H9 (cell line): Measurements from ENCODE around the gene KCTD2. TPM values are rescaled to one million over a fixed set of nuclear protein-coding genes. Genes with fewer than 3 reads are reported as not detected.

Experiments used
- DNase-seq: peaks from one replicate; pipeline ENCODE4 v3.0.0-alpha.2; 2017
- H2AFZ ChIP-seq: one replicate; pipeline ENCODE4 v1.6.1; 2013; ENCODE audit warnings: mild to moderate bottlenecking, low read length, control low read depth, moderate library complexity
- H2AK5ac ChIP-seq: 2 replicates; pipeline ENCODE4 v1.6.1; 2013; ENCODE audit warnings: low read length, control low read depth, mixed read lengths; ENCODE audit not compliant: insufficient read length
- H2BK120ac ChIP-seq: one replicate; pipeline ENCODE4 v1.6.1; 2013; ENCODE audit warnings: low read depth, mild to moderate bottlenecking, low read length, control low read depth, inconsistent platforms; ENCODE audit not compliant: poor library complexity, severe bottlenecking
- H2BK12ac ChIP-seq: 2 replicates; pipeline ENCODE4 v1.6.1; 2013; ENCODE audit warnings: low read length, control low read depth, mixed read lengths, low read depth; ENCODE audit not compliant: insufficient read length
- H2BK15ac ChIP-seq: 2 replicates; pipeline ENCODE4 v1.6.1; 2013; ENCODE audit warnings: low read depth, low read length, control low read depth
- H2BK20ac ChIP-seq: one replicate; pipeline ENCODE4 v1.6.1; 2013; ENCODE audit warnings: low read depth, mild to moderate bottlenecking, low read length, control low read depth, inconsistent platforms; ENCODE audit not compliant: poor library complexity, severe bottlenecking
- H2BK5ac ChIP-seq: 2 replicates; pipeline ENCODE4 v1.6.1; 2013; ENCODE audit warnings: low read length, control low read depth, mixed read lengths; ENCODE audit not compliant: insufficient read length
- H3K14ac ChIP-seq: 2 replicates; pipeline ENCODE4 v1.6.1; 2013; ENCODE audit warnings: low read length, control low read depth; ENCODE audit not compliant: insufficient read depth
- H3K18ac ChIP-seq: 2 replicates; pipeline ENCODE4 v1.6.1; 2013; ENCODE audit warnings: low read depth, mild to moderate bottlenecking, mixed read lengths, low read length, control low read depth; ENCODE audit not compliant: insufficient read length
- H3K23ac ChIP-seq: 2 replicates; pipeline ENCODE4 v1.6.1; 2013; ENCODE audit warnings: low read length, control low read depth, mixed read lengths, low read depth; ENCODE audit not compliant: insufficient read length
- H3K23me2 ChIP-seq: 2 replicates; pipeline ENCODE4 v1.6.1; 2013; ENCODE audit warnings: low read depth, mild to moderate bottlenecking, mixed read lengths, low read length, control low read depth; ENCODE audit not compliant: insufficient read length, poor library complexity, severe bottlenecking
- H3K27ac ChIP-seq: 2 replicates; pipeline ENCODE4 v1.5.1; 2013; ENCODE audit warnings: low read length, control low read depth, mixed read lengths, low read depth; ENCODE audit not compliant: insufficient read length
- H3K27me3 ChIP-seq: 2 replicates; pipeline ENCODE4 v1.6.1; 2013; ENCODE audit warnings: low read length, control low read depth, inconsistent platforms; ENCODE audit not compliant: insufficient read depth
- H3K4ac ChIP-seq: 2 replicates; pipeline ENCODE4 v1.6.1; 2013; ENCODE audit warnings: low read depth, mild to moderate bottlenecking, control low read depth, inconsistent platforms, low read length, moderate library complexity
- H3K4me1 ChIP-seq: 2 replicates; pipeline ENCODE4 v1.6.1; 2013; ENCODE audit warnings: low read length, control low read depth, inconsistent platforms; ENCODE audit not compliant: insufficient read depth
- H3K4me2 ChIP-seq: 2 replicates; pipeline ENCODE4 v1.6.1; 2013; ENCODE audit warnings: low read length, control low read depth, mixed read lengths; ENCODE audit not compliant: insufficient read length, insufficient read depth
- H3K56ac ChIP-seq: 2 replicates; pipeline ENCODE4 v1.6.1; 2013; ENCODE audit warnings: low read depth, mild to moderate bottlenecking, mixed read lengths, low read length, control low read depth; ENCODE audit not compliant: insufficient read length
- H3K79me1 ChIP-seq: 2 replicates; pipeline ENCODE4 v1.6.1; 2013; ENCODE audit warnings: low read depth, mild to moderate bottlenecking, moderate library complexity, low read length, control low read depth, inconsistent platforms; ENCODE audit not compliant: insufficient read depth, poor library complexity, severe bottlenecking
- H3K79me2 ChIP-seq: 2 replicates; pipeline ENCODE4 v1.6.1; 2013; ENCODE audit warnings: low read length, control low read depth, inconsistent platforms; ENCODE audit not compliant: insufficient read depth
- H3K9ac ChIP-seq: 2 replicates; pipeline ENCODE4 v1.6.1; 2013; ENCODE audit warnings: low read length, control low read depth, mixed read lengths; ENCODE audit not compliant: insufficient read length; ENCODE audit errors: extremely low read depth
- H3K9me3 ChIP-seq: one replicate; pipeline ENCODE4 v1.6.1; 2013; ENCODE audit warnings: low read depth, low read length, inconsistent platforms; ENCODE audit not compliant: control insufficient read depth
- H3T11ph ChIP-seq: one replicate; pipeline ENCODE4 v1.6.1; 2013; ENCODE audit warnings: mild to moderate bottlenecking, low read length, control low read depth, inconsistent platforms
- H4K20me1 ChIP-seq: one replicate; pipeline ENCODE4 v1.6.1; 2013; ENCODE audit not compliant: control insufficient read depth, insufficient read length, insufficient read depth
- H4K5ac ChIP-seq: 2 replicates; pipeline ENCODE4 v1.6.1; 2013; ENCODE audit warnings: low read depth, mild to moderate bottlenecking, mixed read lengths, low read length, control low read depth; ENCODE audit not compliant: insufficient read length
- H4K8ac ChIP-seq: replicated peaks from 2 replicates; pipeline ENCODE4 v1.6.1; 2013; ENCODE audit warnings: low read length, control low read depth, mixed read lengths, low read depth; ENCODE audit not compliant: insufficient read length
- H4K91ac ChIP-seq: 2 replicates; pipeline ENCODE4 v1.6.1; 2013; ENCODE audit warnings: low read depth, mild to moderate bottlenecking, moderate library complexity, mixed read lengths, low read length, control low read depth; ENCODE audit not compliant: insufficient read length
- H3K27ac Mint-ChIP-seq, 3 experiments: 2 replicates in 2 of 3; 3 replicates in 1 of 3; pipeline ENCODE4 v1.8.0; 2020 to 2021; ENCODE audit warnings: mixed read lengths in 3 of 3, mild to moderate bottlenecking in 1 of 3, moderate library complexity in 1 of 3
- H3K27me3 Mint-ChIP-seq: 2 replicates; pipeline ENCODE4 v1.8.0; 2021; ENCODE audit warnings: low read depth, mild to moderate bottlenecking, moderate library complexity, mixed read lengths
- H3K36me3 Mint-ChIP-seq, 3 experiments: 2 replicates in 2 of 3; 3 replicates in 1 of 3; pipeline ENCODE4 v1.8.0; 2020 to 2021; ENCODE audit warnings: low read depth in 3 of 3, mixed read lengths in 3 of 3; ENCODE audit not compliant: insufficient read depth in 1 of 3
- H3K4me1 Mint-ChIP-seq, 2 experiments: 2 replicates each; pipeline ENCODE4 v1.8.0; 2020; ENCODE audit warnings: mixed read lengths in 2 of 2
- H3K4me3 Mint-ChIP-seq, 2 experiments: 2 replicates in 1 of 2; 3 replicates in 1 of 2; pipeline ENCODE4 v1.8.0; 2020 to 2021; ENCODE audit warnings: mild to moderate bottlenecking in 2 of 2, mixed read lengths in 2 of 2, moderate library complexity in 1 of 2
- H3K9me3 Mint-ChIP-seq, 2 experiments: 2 replicates in 1 of 2; 3 replicates in 1 of 2; pipeline ENCODE4 v1.8.0; 2020; ENCODE audit warnings: mild to moderate bottlenecking in 2 of 2, mixed read lengths in 2 of 2, moderate library complexity in 1 of 2
- WGBS: extraction: QIAGEN DNeasy Blood & Tissue Kit; methylation state at CpG from one replicate; pipeline ENCODE4 v1.1.7; 2013; ENCODE audit warnings: missing lambda C conversion rate, low lambda C conversion rate, mixed read lengths; ENCODE audit not compliant: insufficient read length; ENCODE audit errors: extremely low coverage; 5-methylcytosine and 5-hydroxymethylcytosine counted together
- total RNA-seq: library from RNA; stranded (reverse); gene quantifications from 2 replicates; pipeline ENCODE4 v1.2.1, GENCODE V29; 2021
- TF ChIP-seq, protein P1 (sequence below): fragments of 200-600 bp; sonication (generic); conservative IDR thresholded peaks from 3 replicates; pipeline ENCODE4 v1.8.0; 2021; ENCODE audit warnings: antibody characterized with exemption, mild to moderate bottlenecking

Gene KCTD2
- total RNA-seq, 1 experiment from 2014 or later: 40.1 TPM

GRCh38 chr17:75114552-75115314, 67.7 kb downstream of the KCTD2 start:
- H2BK120ac ChIP-seq: no peak overlapping the region
- H3K27me3 ChIP-seq: no peaks in the 10 kb centered on the region
- no peak overlapping the region for H4K5ac ChIP-seq
- no peak overlapping the region for H4K8ac ChIP-seq
- no peak overlapping the region for H2BK15ac ChIP-seq
- no peak overlapping the region for H3K9ac ChIP-seq
- H3K4me3 Mint-ChIP-seq: no peak overlapping the region
- H3K23me2 ChIP-seq: no peaks in the 10 kb centered on the region
- H3K4me1 Mint-ChIP-seq: peaks cover 15% of the 10 kb centered on the region in 2 experiments
- H2BK5ac ChIP-seq: no peak overlapping the region
- TF ChIP-seq, protein P1, sequence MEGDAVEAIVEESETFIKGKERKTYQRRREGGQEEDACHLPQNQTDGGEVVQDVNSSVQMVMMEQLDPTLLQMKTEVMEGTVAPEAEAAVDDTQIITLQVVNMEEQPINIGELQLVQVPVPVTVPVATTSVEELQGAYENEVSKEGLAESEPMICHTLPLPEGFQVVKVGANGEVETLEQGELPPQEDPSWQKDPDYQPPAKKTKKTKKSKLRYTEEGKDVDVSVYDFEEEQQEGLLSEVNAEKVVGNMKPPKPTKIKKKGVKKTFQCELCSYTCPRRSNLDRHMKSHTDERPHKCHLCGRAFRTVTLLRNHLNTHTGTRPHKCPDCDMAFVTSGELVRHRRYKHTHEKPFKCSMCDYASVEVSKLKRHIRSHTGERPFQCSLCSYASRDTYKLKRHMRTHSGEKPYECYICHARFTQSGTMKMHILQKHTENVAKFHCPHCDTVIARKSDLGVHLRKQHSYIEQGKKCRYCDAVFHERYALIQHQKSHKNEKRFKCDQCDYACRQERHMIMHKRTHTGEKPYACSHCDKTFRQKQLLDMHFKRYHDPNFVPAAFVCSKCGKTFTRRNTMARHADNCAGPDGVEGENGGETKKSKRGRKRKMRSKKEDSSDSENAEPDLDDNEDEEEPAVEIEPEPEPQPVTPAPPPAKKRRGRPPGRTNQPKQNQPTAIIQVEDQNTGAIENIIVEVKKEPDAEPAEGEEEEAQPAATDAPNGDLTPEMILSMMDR: no peak
- DNase-seq: no peak
- H3K9me3 Mint-ChIP-seq: no peaks in the 10 kb centered on the region
- H2AFZ ChIP-seq: no peak overlapping the region
- H3K79me2 ChIP-seq: no peaks in the 10 kb centered on the region
- no peaks in the 10 kb centered on the region; the same call in 1 of the 2 replicates for H3K27me3 Mint-ChIP-seq
- no peaks in the 10 kb centered on the region for H3K4me1 ChIP-seq
- H3K79me1 ChIP-seq: peaks cover 6% of the 10 kb centered on the region
- no peak overlapping the region for H3T11ph ChIP-seq
- H3K4ac ChIP-seq: no peak overlapping the region
- no peak overlapping the region for H3K27ac ChIP-seq
- no peak overlapping the region for H2BK12ac ChIP-seq
- H3K56ac ChIP-seq: no peak overlapping the region
- no peak overlapping the region for H3K14ac ChIP-seq
- H3K4me2 ChIP-seq: no peak overlapping the region
- no peak overlapping the region for H2BK20ac ChIP-seq
- no peaks in the 10 kb centered on the region for H4K20me1 ChIP-seq
- H4K91ac ChIP-seq: no peak overlapping the region
- WGBS: no CpG with 5 or more reads among the region's 19 CpGs
- H3K23ac ChIP-seq: no peak overlapping the region
- no peak overlapping the region for H2AK5ac ChIP-seq
- H3K9me3 ChIP-seq: no peaks in the 10 kb centered on the region
- H3K18ac ChIP-seq: no peak overlapping the region
- peak overlapping the region; percentile 48 to 94 (median 50); a peak in 6 of 7 replicates for H3K27ac Mint-ChIP-seq
- peaks cover 10 to 41% (median 23%) of the 10 kb centered on the region in 3 experiments; a peak in 6 of 7 replicates for H3K36me3 Mint-ChIP-seq

Other genes starting within 250 kb of the KCTD2 start
- gene GRIN2C, start 187.3 kb upstream of the KCTD2 start, total RNA-seq: 0.13 and 0.44 TPM in 2 replicates
- gene FDXR, start 174.2 kb upstream of the KCTD2 start, total RNA-seq: 39.7 and 43.2 TPM in 2 replicates
- 0.94 and 1.2 TPM in 2 replicates for gene FADS6, start 153.6 kb upstream of the KCTD2 start, total RNA-seq
- 2.5 and 2.7 TPM in 2 replicates for gene USH1G, start 124.0 kb upstream of the KCTD2 start, total RNA-seq
- 0.11 TPM in 1 of 2 replicates, not detected in the other for gene OTOP2, start 123.0 kb upstream of the KCTD2 start, total RNA-seq
- gene OTOP3, start 111.3 kb upstream of the KCTD2 start, total RNA-seq: not detected in 2 replicates
- 12.7 and 13.9 TPM in 2 replicates for gene HID1, start 74.5 kb upstream of the KCTD2 start, total RNA-seq
- 23.3 and 24.0 TPM in 2 replicates for gene CDR2L, start 59.6 kb upstream of the KCTD2 start, total RNA-seq
- gene MRPL58, start 34.6 kb upstream of the KCTD2 start, total RNA-seq: 41.0 and 43.2 TPM in 2 replicates
- 344 TPM in 2 replicates for gene ATP5PD, start 256 bp upstream of the KCTD2 start, total RNA-seq
- 17.0 and 17.1 TPM in 2 replicates for gene SLC16A5, start 40.7 kb downstream of the KCTD2 start, total RNA-seq
- 22.4 and 22.8 TPM in 2 replicates for gene ARMC7, start 62.7 kb downstream of the KCTD2 start, total RNA-seq
- 76.2 and 77.7 TPM in 2 replicates for gene NT5C, start 84.5 kb downstream of the KCTD2 start, total RNA-seq
- 265 and 275 TPM in 2 replicates for gene JPT1, start 107.3 kb downstream of the KCTD2 start, total RNA-seq
- gene SUMO2, start 135.7 kb downstream of the KCTD2 start, total RNA-seq: 813 and 824 TPM in 2 replicates
- 136 and 145 TPM in 2 replicates for gene NUP85, start 158.5 kb downstream of the KCTD2 start, total RNA-seq
- gene GGA3, start 214.4 kb downstream of the KCTD2 start, total RNA-seq: 50.3 and 58.2 TPM in 2 replicates
- gene MRPS7, start 214.7 kb downstream of the KCTD2 start, total RNA-seq: 93.7 and 97.4 TPM in 2 replicates
- gene MIF4GD, start 224.0 kb downstream of the KCTD2 start, total RNA-seq: 24.0 and 26.1 TPM in 2 replicates
- 24.2 and 27.2 TPM in 2 replicates for gene SLC25A19, start 242.2 kb downstream of the KCTD2 start, total RNA-seq